PC-9 (cell line): Measurements from ENCODE around the gene ELMO2.

Source experiments
- CTCF ChIP-seq: fragments of 200-600 bp; sonication (generic); conservative IDR thresholded peaks from 2 replicates; pipeline ENCODE4 v1.6.1; 2017; ENCODE audit warnings: mixed run types, antibody characterized with exemption, mild to moderate bottlenecking, moderate library complexity
- EZH2 ChIP-seq: fragments of 200-600 bp; sonication (generic); IDR thresholded peaks from 2 replicates; pipeline ENCODE4 v1.8.0; 2017; ENCODE audit warnings: antibody characterized with exemption, low read depth

DNA sequence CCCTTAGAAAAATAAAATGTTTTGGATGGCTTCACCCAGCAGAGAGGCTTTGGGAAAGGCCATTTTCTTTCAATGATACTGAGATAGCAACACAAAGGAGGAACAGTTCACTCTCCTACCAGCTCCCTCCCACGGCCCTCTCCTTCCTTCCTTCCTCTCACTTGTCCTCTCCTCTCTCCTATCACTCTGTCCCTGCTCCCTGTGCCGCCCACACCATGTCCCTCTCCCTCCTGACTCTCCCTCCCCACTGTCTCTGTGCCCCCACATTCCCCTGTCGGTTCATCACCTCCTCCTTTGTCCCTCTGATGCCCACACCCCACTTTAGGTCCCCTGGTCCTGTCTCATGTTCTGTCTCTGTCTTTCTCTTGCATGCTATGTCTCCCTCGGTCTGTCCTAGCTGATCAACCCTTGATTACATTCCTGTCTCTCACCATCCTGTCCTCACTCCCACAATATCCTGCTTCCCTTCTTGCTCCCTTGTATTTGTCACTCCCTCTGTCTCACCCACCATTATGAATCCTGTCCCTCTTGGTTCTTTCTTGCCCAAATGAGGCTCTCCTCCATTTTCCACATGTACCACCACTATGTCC lies 30.1 kb downstream of the ELMO2 start:
- TF ChIP-seq CTCF = no peak
- TF ChIP-seq EZH2 = no peak
